Measurements from ENCODE around the gene DGKI.

DGKI gene

GRCh38 chr7:137846827-137847567, at the start of gene DGKI:
Gene DGKI (minus strand): TSS chr7:137846974.
- no peak within 1 kb of the TSS for H2AFZ ChIP-seq (ENCODE audit: low read depth, low read length, severe bottlenecking)
- H3K79me2 ChIP-seq (ENCODE audit: insufficient read depth, low read length) = no peaks in the 10 kb centered on the region
- no peaks in the 10 kb centered on the region for H3K27me3 ChIP-seq (ENCODE audit: low read length)
- H3K4me3 ChIP-seq (ENCODE audit: insufficient read depth, low read length, poor library complexity, severe bottlenecking) = no peak within 1 kb of the TSS
- no peak within 1 kb of the TSS for H3K4me2 ChIP-seq (ENCODE audit: low read depth, low read length, poor library complexity, severe bottlenecking)
- H3F3A ChIP-seq (ENCODE audit: insufficient read depth) = no peaks in the 10 kb centered on the region
- TF ChIP-seq CTCF (IDR thresholded peaks at IDR 0.05; ENCODE audit: insufficient read depth, low read length, poor library complexity, severe bottlenecking) (no peak), EZH2phosphoT487 (conservative IDR thresholded peaks at IDR 0.05; ENCODE audit: low read length) (no peak)
- no peaks in the 10 kb centered on the region for H3K9me3 ChIP-seq (ENCODE audit: insufficient read depth, low read length)
- H4K20me1 ChIP-seq (ENCODE audit: low read depth, low read length) = no peaks in the 10 kb centered on the region
- no peak within 1 kb of the TSS for H3K27ac ChIP-seq (ENCODE audit: low read depth, low read length)
- H3K36me3 ChIP-seq (ENCODE audit: low read length) = no peaks in the 10 kb centered on the region
- H3K9me2 ChIP-seq (replicated peaks; ENCODE audit: insufficient read depth, low read length) = no peaks in the 10 kb centered on the region
- no peak within 1 kb of the TSS for H3K9ac ChIP-seq (ENCODE audit: low read length)

GRCh38 chr7:137895301-137896221, 48.8 kb upstream of the DGKI start:
- TF ChIP-seq EZH2phosphoT487 (conservative IDR thresholded peaks at IDR 0.05; ENCODE audit: low read length) = no peak
- TF ChIP-seq CTCF (IDR thresholded peaks at IDR 0.05; ENCODE audit: insufficient read depth, low read length, poor library complexity, severe bottlenecking) = no peak
- H3K4me2 ChIP-seq (ENCODE audit: low read depth, low read length, poor library complexity, severe bottlenecking) = no peak overlapping the region
- no peaks in the 10 kb centered on the region for H3K79me2 ChIP-seq (ENCODE audit: insufficient read depth, low read length)
- H2AFZ ChIP-seq (ENCODE audit: low read depth, low read length, severe bottlenecking) = no peak overlapping the region
- H4K20me1 ChIP-seq (ENCODE audit: low read depth, low read length) = no peaks in the 10 kb centered on the region
- H3K27me3 ChIP-seq (ENCODE audit: low read length) = no peaks in the 10 kb centered on the region
- H3K9me3 ChIP-seq (ENCODE audit: insufficient read depth, low read length) = no peaks in the 10 kb centered on the region
- no peak overlapping the region for H3K9ac ChIP-seq (ENCODE audit: low read length)
- no peaks in the 10 kb centered on the region for H3F3A ChIP-seq (ENCODE audit: insufficient read depth)
- no peak overlapping the region for H3K4me3 ChIP-seq (ENCODE audit: insufficient read depth, low read length, poor library complexity, severe bottlenecking)
- H3K9me2 ChIP-seq (replicated peaks; ENCODE audit: insufficient read depth, low read length) = no peaks in the 10 kb centered on the region
- no peak overlapping the region for H3K27ac ChIP-seq (ENCODE audit: low read depth, low read length)
- no peaks in the 10 kb centered on the region for H3K36me3 ChIP-seq (ENCODE audit: low read length)

GRCh38 chr7:137893143-137893742, 46.5 kb upstream of the DGKI start:
- Histone ChIP-seq H4K20me1 (ENCODE audit: low read depth, low read length) (no peaks in the 10 kb centered on the region), H3K4me3 (ENCODE audit: insufficient read depth, low read length, poor library complexity, severe bottlenecking) (no peak overlapping the region), H3K9me3 (ENCODE audit: insufficient read depth, low read length) (no peaks in the 10 kb centered on the region), H3K9ac (ENCODE audit: low read length) (no peak overlapping the region), H3K36me3 (ENCODE audit: low read length) (no peaks in the 10 kb centered on the region), H3K27me3 (ENCODE audit: low read length) (no peaks in the 10 kb centered on the region), H2AFZ (ENCODE audit: low read depth, low read length, severe bottlenecking) (no peak overlapping the region), H3K4me2 (ENCODE audit: low read depth, low read length, poor library complexity, severe bottlenecking) (no peak overlapping the region), H3F3A (ENCODE audit: insufficient read depth) (no peaks in the 10 kb centered on the region), H3K27ac (ENCODE audit: low read depth, low read length) (no peak overlapping the region), H3K9me2 (replicated peaks; ENCODE audit: insufficient read depth, low read length) (no peaks in the 10 kb centered on the region), H3K79me2 (ENCODE audit: insufficient read depth, low read length) (no peaks in the 10 kb centered on the region)
- TF ChIP-seq EZH2phosphoT487 (conservative IDR thresholded peaks at IDR 0.05; ENCODE audit: low read length) (no peak), CTCF (IDR thresholded peaks at IDR 0.05; ENCODE audit: insufficient read depth, low read length, poor library complexity, severe bottlenecking) (no peak)
